Suprapubic skin (tissue), 4 donors: ENCODE results near the gene AIG1. TPM values are rescaled to one million over a fixed set of nuclear protein-coding genes. Genes with fewer than 3 reads are reported as not detected.

Experiments used
- DNase-seq, 2 donors: peaks; one replicate each; pipeline ENCODE4 v3.0.0-alpha.2; 2019; ENCODE audit warnings: low spot score in 2 of 2
- H3K27ac ChIP-seq: fragments of 200-600 bp; sonication (generic); one replicate; pipeline ENCODE4 v1.5.1; 2019
- H3K27me3 ChIP-seq: fragments of 200-600 bp; sonication (generic); one replicate; pipeline ENCODE4 v1.5.1; 2019
- H3K36me3 ChIP-seq: fragments of 200-600 bp; sonication (generic); one replicate; pipeline ENCODE4 v1.5.1; 2019
- H3K4me1 ChIP-seq: fragments of 200-600 bp; sonication (generic); one replicate; pipeline ENCODE4 v1.5.1; 2019
- H3K4me3 ChIP-seq: fragments of 200-600 bp; sonication (generic); one replicate; pipeline ENCODE4 v1.5.1; 2019; ENCODE audit warnings: mild to moderate bottlenecking
- H3K9me3 ChIP-seq: fragments of 200-600 bp; sonication (generic); one replicate; pipeline ENCODE4 v1.5.1; 2019
- CTCF ChIP-seq, 2 donors: fragments of 200-600 bp in 1 of 2; fragments of 450-650 bp in 1 of 2; sonication (generic) in 1 of 2; IDR thresholded peaks; one replicate each; pipeline ENCODE4 v1.5.1; 2016 to 2019; ENCODE audit warnings: antibody characterized with exemption in 2 of 2, mild to moderate bottlenecking in 1 of 2, moderate library complexity in 1 of 2
- EP300 ChIP-seq: sonication (generic); formaldehyde crosslinking; IDR thresholded peaks from one replicate; pipeline ENCODE4 v1.6.1; 2017; ENCODE audit warnings: antibody characterized with exemption
- POLR2A ChIP-seq, 2 donors: fragments of 450-650 bp; IDR thresholded peaks; one replicate each; pipeline ENCODE4 v1.6.1; 2017; ENCODE audit warnings: antibody characterized with exemption in 2 of 2, mild to moderate bottlenecking in 2 of 2, moderate library complexity in 2 of 2
- POLR2AphosphoS5 ChIP-seq, 3 donors: sonication (generic); formaldehyde crosslinking; IDR thresholded peaks; one replicate each; pipeline ENCODE4 v1.6.1; 2017; ENCODE audit warnings: antibody characterized with exemption in 3 of 3
- whole genome bisulfite sequencing: methylation state at CpG from one replicate; pipeline ENCODE4 v1.1.5; 2018; 5-methylcytosine and 5-hydroxymethylcytosine counted together
- total RNA-seq, 4 donors: library from RNA; depleted of rRNA; stranded (reverse); fragments of >200 nt; gene quantifications; one replicate each; pipeline ENCODE4 v1.1.0, GENCODE V29; 2016

The AIG1 gene
- total RNA-seq, 4 donors from 2014 or later: 14.5 to 22.1 (median 19.7) TPM

GRCh38 chr6:143176090-143177021, 115.7 kb downstream of the AIG1 start:
- WGBS: 84% methylated on average over 8 of the region's 12 CpGs
- no peak for DNase-seq
- no peaks in the 10 kb centered on the region for H3K36me3 ChIP-seq
- H3K4me3 ChIP-seq: no peak overlapping the region
- H3K27me3 ChIP-seq: no peaks in the 10 kb centered on the region
- TF ChIP-seq EP300 (no peak), POLR2AphosphoS5 (IDR thresholded peaks at IDR 0.05) (no peak), CTCF (IDR thresholded peaks at IDR 0.05) (no peak), POLR2A (IDR thresholded peaks at IDR 0.05) (no peak)
- no peak overlapping the region for H3K27ac ChIP-seq
- no peaks in the 10 kb centered on the region for H3K9me3 ChIP-seq
- no peaks in the 10 kb centered on the region for H3K4me1 ChIP-seq

- no peaks in the 10 kb centered on the region for H3K9me3 ChIP-seq
- H3K27me3 ChIP-seq: no peaks in the 10 kb centered on the region
- DNase-seq: no peak
- H3K36me3 ChIP-seq: no peaks in the 10 kb centered on the region
- TF ChIP-seq CTCF (IDR thresholded peaks at IDR 0.05): no peak
- no peak for TF ChIP-seq EP300
- 100% methylated on average over 2 of the region's 4 CpGs for WGBS
- H3K4me1 ChIP-seq: no peaks in the 10 kb centered on the region
- H3K4me3 ChIP-seq: no peak overlapping the region
- no peak overlapping the region for H3K27ac ChIP-seq
Observed at GRCh38 chr6:143177706-143178105, 117.0 kb downstream of the AIG1 start.

- Histone ChIP-seq H3K4me1 (no peaks in the 10 kb centered on the region), H3K36me3 (no peaks in the 10 kb centered on the region), H3K9me3 (no peaks in the 10 kb centered on the region), H3K27ac (no peak overlapping the region), H3K4me3 (no peak overlapping the region), H3K27me3 (no peaks in the 10 kb centered on the region)
- no peak for DNase-seq
- 92% methylated on average over 3 of the region's 3 CpGs for WGBS
- TF ChIP-seq POLR2AphosphoS5 (IDR thresholded peaks at IDR 0.05) (no peak), EP300 (no peak), POLR2A (IDR thresholded peaks at IDR 0.05) (no peak)
Observed at GRCh38 chr6:143179096-143179495, 118.4 kb downstream of the AIG1 start.

GRCh38 chr6:143179901-143180612, 119.4 kb downstream of the AIG1 start:
- no peaks in the 10 kb centered on the region for H3K9me3 ChIP-seq
- no peaks in the 10 kb centered on the region for H3K4me1 ChIP-seq
- WGBS: 69% methylated on average over 3 of the region's 3 CpGs
- H3K36me3 ChIP-seq: no peaks in the 10 kb centered on the region
- no peak for DNase-seq
- H3K27me3 ChIP-seq: no peaks in the 10 kb centered on the region
- no peak overlapping the region for H3K4me3 ChIP-seq
- H3K27ac ChIP-seq: no peak overlapping the region
- no peak for TF ChIP-seq CTCF (IDR thresholded peaks at IDR 0.05)
- TF ChIP-seq EP300: no peak
- TF ChIP-seq POLR2AphosphoS5 (IDR thresholded peaks at IDR 0.05): no peak
- no peak for TF ChIP-seq POLR2A (IDR thresholded peaks at IDR 0.05)

- no peak for DNase-seq
- Histone ChIP-seq H3K27me3 (no peaks in the 10 kb centered on the region), H3K4me3 (no peak overlapping the region), H3K27ac (no peak overlapping the region), H3K9me3 (no peaks in the 10 kb centered on the region), H3K36me3 (no peaks in the 10 kb centered on the region), H3K4me1 (no peaks in the 10 kb centered on the region)
- WGBS: 63% methylated on average over 2 of the region's 2 CpGs
- TF ChIP-seq CTCF (IDR thresholded peaks at IDR 0.05) (no peak), POLR2A (IDR thresholded peaks at IDR 0.05) (no peak), EP300 (no peak), POLR2AphosphoS5 (IDR thresholded peaks at IDR 0.05) (no peak)
Observed at GRCh38 chr6:143180826-143181225, 120.1 kb downstream of the AIG1 start.
